Fibroblast of skin of left quadriceps (primary cell): Measurements from ENCODE around the gene PIPOX.

ENCODE experiments used
- DNase-seq, 2 experiments: peaks; one replicate each; pipeline ENCODE4 v3.0.0-alpha.2; 2013; ENCODE audit warnings: low read depth in 2 of 2

PIPOX gene

GRCh38 chr17:29019475-29020181 lies 23.3 kb upstream of the PIPOX start:
- no peak for DNase-seq

GRCh38 chr17:29020576-29020975 lies 22.4 kb upstream of the PIPOX start:
- DNase-seq = no peak

- no peak for DNase-seq
These were observed 21.7 kb upstream of the PIPOX start for GRCh38 chr17:29021226-29021625.

- no peak for DNase-seq
These were observed 20.9 kb upstream of the PIPOX start for GRCh38 chr17:29022074-29022473.

GRCh38 chr17:29024316-29024952 lies 18.5 kb upstream of the PIPOX start:
- DNase-seq = no peak

GRCh38 chr17:29031488-29031887 lies 11.5 kb upstream of the PIPOX start:
- DNase-seq = no peak

GRCh38 chr17:29032013-29032856 lies 10.7 kb upstream of the PIPOX start:
- DNase-seq = no peak

GRCh38 chr17:29032857-29033197 lies 10.1 kb upstream of the PIPOX start:
- DNase-seq = no peak

GRCh38 chr17:29034510-29034909 lies 8.4 kb upstream of the PIPOX start:
- no peak for DNase-seq

- DNase-seq = no peak
These were observed 6.4 kb upstream of the PIPOX start for GRCh38 chr17:29036584-29036983.

GRCh38 chr17:29037739-29038084 lies 5.2 kb upstream of the PIPOX start:
- DNase-seq = no peak

- no peak for DNase-seq
These were observed 4.7 kb upstream of the PIPOX start for GRCh38 chr17:29038085-29038795.

- DNase-seq = peak; percentile 68 to 70
These were observed 3.0 kb upstream of the PIPOX start for GRCh38 chr17:29039764-29040598.

GRCh38 chr17:29041091-29041490 lies 1.9 kb upstream of the PIPOX start:
- DNase-seq = no peak

GRCh38 chr17:29041571-29041970 lies 1.4 kb upstream of the PIPOX start:
- no peak for DNase-seq

- DNase-seq = no peak
These were observed 789 bp upstream of the PIPOX start for GRCh38 chr17:29042026-29042678.

GRCh38 chr17:29043539-29044145 lies 701 bp downstream of the PIPOX start:
- no peak for DNase-seq

GRCh38 chr17:29045026-29045425 lies 2.1 kb downstream of the PIPOX start:
- no peak for DNase-seq

- DNase-seq = no peak
These were observed 3.0 kb downstream of the PIPOX start for GRCh38 chr17:29045734-29046472.

- DNase-seq = no peak
These were observed 3.5 kb downstream of the PIPOX start for GRCh38 chr17:29046473-29046839.
